Umbilical cord (tissue), 2 donors: ENCODE results near the gene PCSK5. TPM values are rescaled to one million over a fixed set of nuclear protein-coding genes. Genes with fewer than 3 reads are reported as not detected.
A peak's percentile ranks its signal among the peaks of the same experiment; 100 is the strongest.

Source experiments
- DNase-seq: peaks from one replicate; pipeline ENCODE4 v3.0.0-alpha.2; 2015; ENCODE audit warnings: low spot score
- total RNA-seq: library from RNA; depleted of rRNA; stranded (reverse); fragments of >200 nt; gene quantifications from one replicate; pipeline ENCODE4 v1.2.3, GENCODE V29; 2014; ENCODE audit warnings: low replicate concordance; ENCODE audit not compliant: insufficient read depth

PCSK5 gene
- 15.9 TPM for total RNA-seq

DNA sequence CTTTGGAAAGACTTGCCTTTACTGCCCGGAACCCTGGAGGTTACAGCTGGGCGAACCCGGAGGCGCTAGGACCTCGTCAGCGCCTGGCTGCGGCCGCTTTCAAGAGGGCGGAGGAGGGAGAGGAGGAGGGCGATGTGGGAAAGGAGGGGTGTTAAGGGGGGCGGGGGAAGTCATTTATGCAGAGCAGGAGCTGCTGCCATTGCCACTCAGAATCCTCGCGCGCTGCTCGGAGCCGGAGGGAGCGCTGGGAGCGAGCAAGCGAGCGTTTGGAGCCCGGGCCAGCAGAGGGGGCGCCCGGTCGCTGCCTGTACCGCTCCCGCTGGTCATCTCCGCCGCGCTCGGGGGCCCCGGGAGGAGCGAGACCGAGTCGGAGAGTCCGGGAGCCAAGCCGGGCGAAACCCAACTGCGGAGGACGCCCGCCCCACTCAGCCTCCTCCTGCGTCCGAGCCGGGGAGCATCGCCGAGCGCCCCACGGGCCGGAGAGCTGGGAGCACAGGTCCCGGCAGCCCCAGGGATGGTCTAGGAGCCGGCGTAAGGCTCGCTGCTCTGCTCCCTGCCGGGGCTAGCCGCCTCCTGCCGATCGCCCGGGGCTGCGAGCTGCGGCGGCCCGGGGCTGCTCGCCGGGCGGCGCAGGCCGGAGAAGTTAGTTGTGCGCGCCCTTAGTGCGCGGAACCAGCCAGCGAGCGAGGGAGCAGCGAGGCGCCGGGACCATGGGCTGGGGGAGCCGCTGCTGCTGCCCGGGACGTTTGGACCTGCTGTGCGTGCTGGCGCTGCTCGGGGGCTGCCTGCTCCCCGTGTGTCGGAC is at the start of gene PCSK5:
TSS of gene PCSK5 (plus strand) at position 202 of the 805 bp plus-strand sequence. CDS start at position 711, 509 bp downstream.
- DNase-seq: peak; percentile 98

DNA sequence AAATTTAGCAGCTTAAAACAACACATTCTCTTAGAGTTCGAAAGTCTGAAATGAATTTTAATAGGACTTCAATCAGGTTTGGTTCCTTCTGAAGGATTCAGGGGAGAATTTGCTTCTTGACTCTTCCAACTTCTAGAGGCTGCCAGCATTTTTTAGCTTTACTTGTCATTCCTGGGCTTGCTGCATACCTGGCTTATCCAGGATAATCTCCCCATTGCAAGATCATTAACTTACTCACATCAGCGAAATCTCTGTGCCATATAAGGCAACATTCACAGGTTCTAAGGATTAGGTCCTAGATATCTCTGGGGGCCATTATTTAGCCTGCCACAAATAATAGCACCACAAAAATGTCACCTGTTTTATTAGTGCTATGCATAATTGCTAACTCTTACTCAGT is 46.2 kb upstream of the PCSK5 start:
- no peak for DNase-seq

DNA sequence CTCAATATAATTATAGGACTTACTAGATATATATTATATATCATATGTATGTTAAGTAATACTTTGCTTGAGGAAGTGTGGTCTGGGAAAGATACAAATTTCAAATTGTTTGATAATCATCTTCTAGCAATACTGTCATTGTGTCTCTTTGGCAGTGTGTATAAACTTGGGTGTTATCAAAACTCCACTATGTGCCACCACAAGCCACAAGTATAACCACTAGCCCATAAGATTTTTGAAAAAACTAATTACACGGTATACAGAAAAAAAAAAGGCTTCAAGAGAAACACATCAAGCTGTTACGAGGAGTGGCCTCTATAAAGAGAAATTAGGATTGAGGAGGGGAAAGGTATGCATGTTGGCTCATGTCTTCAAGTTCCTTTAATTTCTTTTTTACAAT is 44.7 kb upstream of the PCSK5 start:
- no peak for DNase-seq

DNA sequence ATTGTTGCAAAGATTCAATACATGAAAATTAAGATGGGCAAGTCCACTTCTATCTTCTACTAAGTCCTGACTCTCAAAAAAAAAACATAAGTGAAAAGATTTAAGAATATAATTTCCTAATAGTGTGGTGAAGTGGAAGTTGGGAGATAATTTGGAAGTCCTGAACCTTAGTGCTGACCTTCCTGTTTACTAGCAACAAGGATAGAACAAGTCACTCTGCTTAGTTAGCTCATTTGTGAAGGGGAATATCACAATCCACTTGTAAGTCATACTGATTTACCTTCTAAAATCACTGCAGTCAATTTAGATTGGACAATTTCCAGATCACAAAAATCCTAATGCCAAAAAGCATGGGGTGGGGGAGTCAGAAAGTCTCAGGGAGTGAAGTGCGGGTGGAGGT is 43.4 kb upstream of the PCSK5 start:
- no peak for DNase-seq

DNA sequence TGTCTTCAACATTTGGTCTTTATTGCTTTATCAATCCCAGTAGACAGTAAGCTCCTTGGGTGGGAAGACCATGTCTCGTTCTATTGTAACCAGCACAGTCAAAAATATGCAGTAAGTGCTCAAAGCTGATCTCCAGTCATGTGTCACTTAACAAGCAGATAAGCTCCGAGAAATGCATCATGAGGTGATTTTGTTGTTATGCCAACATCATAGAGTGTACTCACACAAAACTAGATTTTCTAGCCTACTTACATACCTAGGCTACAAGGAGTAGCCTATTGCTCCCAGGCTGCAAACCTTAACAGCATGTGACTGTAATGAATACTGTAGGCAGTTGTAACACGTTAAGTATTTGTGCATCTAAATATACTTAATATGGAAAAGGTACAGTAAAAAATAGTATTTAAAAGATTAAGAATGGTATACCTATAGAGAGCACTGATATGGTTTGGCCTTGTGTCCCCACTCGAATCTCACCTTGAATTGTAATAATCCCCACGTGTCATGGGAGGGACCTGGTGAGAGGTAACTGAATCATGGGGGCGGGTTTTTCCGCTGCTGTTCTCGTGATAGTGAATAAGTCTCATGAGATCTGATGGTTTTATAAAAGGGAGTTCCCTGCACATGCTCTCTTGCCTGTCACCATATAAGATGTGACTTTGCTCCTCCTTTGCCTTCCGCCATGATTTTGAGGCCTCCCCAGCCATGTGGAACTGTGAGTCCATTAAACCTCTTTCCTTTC is 39.8 kb upstream of the PCSK5 start:
- DNase-seq: no peak

DNA sequence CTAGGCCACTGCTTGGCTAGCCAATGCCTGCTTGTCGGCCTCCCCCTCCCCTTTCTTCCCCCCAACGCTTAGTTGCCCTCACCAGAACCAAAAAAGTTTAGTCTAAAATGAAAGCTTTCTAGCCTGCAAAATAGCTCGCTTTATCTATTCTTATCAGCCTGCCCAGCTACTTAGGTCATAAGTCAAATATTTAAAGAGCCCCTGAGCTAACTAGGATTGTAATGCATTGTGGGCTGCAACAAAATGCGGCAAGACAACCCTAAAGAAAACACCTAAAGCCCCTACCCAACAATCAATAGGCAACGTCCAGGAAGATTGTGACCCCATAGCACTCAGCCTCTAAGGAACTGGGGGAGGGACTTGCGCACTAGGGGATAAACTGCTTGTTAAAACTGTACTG is 38.6 kb upstream of the PCSK5 start:
- DNase-seq: no peak

DNA sequence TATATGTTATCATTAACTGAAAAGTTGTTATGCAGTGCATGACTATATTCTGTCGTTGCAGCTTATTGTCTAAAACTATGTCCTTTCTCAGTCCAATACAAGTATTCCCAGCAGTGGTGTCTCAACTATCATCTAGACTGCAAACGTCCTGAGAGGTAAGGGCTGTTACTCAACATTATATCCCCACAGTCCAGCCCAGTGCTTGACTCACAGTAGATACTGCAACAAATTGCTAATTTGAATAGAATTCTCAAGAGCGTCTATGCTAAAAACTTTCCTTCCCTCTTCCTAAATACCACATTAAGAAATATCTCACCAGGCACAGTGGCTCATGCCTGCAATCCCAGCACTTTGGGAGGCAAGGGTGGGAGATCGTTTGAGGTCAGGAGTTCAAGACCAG is 37.7 kb upstream of the PCSK5 start:
- no peak for DNase-seq

DNA sequence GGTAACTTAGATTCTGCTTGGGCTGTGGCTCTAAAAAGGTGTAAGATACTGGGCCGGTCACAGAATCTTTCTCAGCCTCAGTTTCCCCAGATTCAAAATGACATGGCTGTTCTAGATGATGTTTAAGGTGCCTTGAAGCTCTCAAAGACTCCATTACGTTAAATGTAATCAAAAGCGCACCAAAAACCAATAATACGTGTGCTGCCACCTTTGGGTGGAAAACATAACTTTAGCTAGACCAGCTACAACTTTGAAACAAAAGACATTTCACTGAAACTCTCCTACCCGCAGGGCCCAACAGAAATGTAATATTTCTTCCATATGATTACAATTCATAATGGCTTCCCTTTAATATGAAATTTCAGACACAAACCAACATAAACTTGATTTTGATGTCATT is 35.0 kb upstream of the PCSK5 start:
- peak; percentile 46 for DNase-seq

DNA sequence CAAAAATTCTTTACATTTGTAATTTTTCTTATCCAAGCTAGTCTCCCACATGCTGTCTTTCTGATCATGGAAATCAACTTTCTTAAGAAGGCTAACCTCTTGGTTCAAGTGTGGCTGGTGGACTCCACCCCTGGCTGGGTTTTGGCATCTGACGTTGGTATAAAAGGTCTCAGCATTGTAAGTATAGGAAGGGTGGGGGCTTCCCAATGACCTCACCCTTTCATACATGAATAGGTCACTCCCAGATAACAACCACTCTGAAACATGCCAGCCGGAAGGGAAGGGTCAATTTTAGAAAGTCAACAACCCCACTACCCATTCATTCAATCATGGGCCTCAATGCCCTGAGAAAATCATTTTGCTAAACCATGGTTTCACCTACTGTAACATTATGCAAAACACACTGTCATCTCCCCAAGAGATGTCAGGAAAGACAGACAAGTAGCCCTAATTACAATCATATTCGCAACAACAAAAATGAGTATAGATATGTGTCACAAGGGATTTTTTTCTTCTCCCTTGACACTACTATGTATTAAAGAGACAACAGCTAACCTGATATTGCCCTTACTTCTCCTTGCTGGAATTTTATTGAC is 31.9 kb upstream of the PCSK5 start:
- no peak for DNase-seq

DNA sequence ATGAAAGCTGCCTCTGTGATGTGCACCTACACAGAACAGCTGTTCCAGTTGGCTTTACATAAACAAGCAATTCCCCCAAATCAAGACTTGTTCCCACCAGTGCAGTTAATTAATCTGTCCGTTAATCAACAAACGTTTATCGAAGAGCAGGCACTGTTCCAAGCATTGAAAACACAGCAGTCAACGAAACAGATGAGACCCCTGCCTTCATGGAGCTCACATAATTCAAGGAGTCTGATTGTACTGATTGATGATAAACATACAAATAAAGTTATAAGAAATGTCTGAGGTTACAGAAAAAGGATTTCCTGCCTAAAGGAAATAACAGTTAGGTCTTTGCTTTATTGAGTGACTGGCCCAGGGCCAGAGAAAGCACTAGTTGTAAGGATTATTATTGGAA is 26.2 kb upstream of the PCSK5 start:
- no peak for DNase-seq

DNA sequence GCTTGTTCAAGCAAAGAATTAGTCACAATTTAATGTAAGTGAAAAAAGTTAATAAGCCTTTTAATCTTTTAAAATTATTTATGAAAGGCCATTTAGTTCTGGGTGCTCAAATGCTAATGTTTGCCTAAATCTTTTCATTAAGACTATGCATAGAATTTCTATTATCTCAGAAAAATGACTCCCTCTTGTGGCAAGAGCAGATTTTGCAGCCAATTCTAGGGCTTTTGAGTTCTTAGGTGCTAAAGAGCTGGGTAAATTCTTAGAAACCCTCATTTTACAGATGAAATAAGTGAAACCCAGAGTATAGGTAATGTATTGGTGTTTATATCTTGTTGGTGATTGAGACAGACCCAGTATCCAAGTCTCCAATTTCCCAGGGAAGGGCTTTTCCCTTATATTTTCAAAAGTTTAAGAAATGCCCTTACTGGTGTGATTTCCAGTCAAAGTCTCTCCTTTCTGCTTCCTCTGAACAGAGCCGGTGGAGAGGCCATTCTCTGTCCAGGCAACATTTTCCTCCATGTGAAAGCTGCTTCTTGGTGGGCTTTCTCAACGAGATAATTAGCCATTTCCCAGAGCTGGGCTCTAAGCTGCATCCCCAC is 24.1 kb upstream of the PCSK5 start:
- peak; percentile 66 for DNase-seq

DNA sequence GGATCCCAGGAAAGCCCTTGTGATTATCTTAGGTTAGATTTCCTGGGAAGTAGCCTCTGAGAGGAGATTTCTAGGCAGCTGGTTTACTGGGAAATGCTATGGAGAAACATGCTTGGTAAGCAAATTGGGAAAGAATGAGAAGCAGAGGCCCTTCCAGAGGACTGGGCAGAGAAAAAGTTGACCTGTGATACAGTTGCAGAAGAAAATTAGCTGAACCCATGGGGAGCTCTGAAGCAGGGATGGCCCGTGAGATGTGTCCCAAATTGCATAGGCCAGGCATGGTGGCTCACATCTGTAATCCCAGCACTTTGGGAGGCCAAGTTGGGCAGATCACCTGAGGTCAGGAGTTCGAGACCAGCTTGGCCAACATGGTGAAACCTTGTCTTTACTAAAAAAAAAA is 21.9 kb upstream of the PCSK5 start:
- DNase-seq: peak; percentile 42

DNA sequence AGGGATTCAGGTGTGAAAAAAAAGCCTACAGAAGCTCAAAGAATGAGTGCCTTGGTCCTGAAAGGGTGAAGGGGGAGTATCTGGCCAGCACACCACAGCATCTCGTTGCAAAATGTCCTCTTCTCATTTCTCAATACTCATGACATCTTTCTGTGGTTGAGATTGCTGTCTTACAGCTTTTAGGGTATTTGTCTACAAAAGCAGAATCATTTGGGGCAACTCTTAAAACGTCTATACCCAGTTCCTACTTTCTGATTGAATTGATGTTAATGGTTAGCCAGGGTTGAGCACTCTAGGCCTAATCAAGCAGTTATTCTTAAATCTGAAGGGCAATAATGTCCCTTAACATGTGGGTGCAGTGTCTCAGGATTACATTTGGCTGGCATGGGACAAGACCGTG is 21.2 kb upstream of the PCSK5 start:
- DNase-seq: no peak

DNA sequence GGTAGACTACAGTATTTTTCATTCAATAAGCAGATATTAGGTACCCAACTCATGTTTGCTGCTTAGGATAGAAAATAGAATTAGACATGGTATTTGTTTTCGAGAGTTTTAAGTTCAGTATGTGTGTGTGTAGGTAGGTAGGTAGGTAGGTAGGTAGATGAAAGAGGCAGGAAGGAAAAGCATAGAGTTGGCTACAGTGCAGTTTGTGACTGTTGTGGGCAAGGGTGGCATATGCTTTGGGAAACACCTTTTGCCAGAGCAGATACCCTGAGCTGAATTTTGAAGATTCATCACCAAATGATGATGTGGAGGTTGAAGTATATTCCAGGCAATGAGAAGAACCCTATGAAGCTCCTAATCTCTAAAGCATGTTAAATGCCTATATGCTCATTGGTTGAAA is 20.0 kb upstream of the PCSK5 start:
- no peak for DNase-seq

DNA sequence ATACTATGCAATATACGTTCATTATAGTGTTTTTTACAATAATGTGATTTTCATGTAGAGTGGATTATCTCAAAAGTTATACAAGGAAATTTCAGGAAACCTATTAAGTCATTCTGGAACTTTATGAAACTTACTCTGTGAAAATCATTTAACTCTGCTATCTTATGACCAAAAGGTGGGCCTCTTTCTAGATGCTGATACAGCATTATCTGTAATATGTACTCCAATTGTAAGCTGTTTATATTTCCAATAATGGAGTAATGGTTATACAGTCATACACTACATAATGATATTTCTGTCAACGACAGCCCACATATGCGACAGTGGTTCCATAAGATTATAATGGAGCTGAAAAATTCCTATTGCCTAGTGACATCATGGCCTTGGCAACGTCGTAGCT is 18.8 kb upstream of the PCSK5 start:
- DNase-seq: no peak

DNA sequence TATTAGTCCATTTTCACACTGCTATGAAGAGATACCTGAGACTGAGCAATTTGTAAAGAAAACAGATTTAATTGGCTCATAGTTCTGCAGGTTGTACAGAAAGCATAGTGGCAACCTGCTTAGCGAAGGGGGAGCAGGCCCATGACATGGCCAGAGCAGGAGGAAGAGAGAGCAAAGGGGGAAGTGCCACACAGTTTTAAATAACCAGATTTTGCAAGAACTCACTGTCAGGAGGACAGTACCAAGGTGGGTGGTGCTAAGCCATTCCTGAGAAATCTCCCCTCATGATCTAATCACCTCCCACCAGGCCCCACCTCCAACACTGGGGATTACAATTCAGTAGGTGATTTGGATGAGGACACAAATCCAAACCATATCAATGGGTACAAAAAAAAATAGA is 16.8 kb upstream of the PCSK5 start:
- no peak for DNase-seq

DNA sequence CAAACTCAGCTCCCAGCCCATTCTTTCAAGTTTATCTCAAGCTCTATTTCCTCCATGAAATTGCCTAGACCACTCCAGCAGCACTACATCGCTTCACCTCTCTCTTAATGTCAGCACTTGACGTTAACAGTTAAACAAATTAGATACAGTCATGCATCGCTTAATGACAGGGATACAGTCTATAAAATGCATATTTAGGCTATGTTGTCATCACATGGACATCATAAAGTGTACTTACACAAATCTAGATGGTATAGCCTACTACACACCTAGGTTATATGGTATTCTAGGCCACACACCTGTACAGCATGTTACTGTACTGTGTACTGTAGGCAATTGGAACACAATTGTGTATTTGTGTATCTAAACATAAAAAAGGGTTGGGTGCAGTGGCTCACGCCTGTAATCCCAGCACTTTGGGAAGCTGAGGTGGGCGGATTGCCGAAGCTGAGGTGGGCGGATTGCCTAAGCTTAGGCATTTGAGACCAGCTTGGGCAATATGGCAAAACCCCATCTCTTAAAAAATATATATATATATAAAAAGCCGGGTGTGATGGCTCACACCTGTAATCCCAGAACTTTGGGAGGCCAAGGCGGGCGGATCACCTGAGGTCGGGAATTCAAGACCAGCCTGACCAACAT is 13.4 kb upstream of the PCSK5 start:
- DNase-seq: no peak

DNA sequence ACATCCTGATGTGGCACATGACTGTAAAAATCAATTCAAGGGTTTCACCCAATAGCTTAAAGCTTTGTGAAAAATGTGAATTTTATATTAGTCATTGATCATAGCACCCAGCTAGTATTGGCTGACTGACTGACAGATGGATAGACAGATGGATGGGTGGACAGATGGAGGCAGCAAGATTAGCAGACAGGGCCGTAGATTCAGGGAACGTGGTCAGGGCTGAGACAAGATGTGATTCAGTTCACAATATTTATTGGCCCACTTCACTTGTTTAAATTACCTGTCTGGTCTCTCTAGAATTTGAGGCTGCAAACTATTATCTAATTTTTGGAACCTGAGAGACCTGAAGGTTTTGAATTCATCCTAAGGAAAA is 12.0 kb upstream of the PCSK5 start:
- DNase-seq: no peak

DNA sequence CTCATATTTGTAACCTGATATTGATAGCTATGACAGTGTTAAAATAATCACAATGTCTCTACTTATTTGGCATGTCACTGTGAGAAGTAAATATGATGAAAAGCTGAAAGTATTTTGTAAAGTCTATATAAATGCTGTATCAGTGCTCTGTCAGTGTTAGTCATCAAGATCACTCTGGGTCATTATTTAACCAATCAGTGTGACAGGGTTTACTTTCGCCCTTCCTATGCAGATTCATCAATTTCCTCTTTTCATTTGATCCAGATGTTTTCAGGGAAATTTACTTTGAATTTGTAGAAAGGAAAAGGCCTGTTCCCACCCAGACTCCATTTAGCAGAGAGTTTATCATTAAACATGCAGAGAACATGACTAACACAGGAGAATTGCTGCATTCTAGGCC is 9.9 kb upstream of the PCSK5 start:
- no peak for DNase-seq

DNA sequence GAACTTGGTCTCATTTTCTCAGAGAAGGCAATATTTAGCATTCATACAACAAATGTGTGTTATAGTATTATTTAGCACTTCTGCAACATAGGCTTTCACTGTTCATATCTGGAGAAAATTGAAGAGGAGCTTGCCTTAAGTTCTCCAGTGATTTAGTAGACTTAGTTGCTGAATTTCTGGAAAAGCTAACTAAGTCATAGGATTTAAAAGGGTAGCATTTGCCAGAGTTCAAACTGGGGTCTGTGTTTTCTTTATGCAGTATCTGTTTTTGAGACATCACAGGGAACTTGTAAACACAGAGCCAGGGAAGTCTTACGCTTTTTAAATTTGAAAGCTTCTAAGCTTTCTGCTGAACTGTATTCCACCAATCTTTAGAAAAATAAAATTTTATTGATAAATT is 8.7 kb upstream of the PCSK5 start:
- DNase-seq: peak; percentile 93

DNA sequence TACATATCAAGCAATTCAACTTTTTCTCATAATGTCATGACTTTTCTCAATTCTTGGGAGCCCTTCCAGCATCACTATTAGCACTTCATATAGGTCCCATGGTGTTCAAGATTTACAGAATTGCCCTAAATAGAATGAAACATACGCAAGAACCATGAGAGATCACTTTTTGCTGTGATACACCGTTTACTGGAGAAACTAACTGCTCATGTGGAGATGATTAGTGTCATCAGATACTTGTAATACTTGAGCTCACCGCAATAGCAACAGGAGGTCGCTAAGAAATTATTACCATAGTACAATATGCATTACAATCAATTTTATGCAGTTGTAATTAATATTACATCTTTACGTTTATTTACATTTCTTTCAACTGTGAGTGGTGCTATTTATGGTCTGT is 4.8 kb upstream of the PCSK5 start:
- DNase-seq: no peak

DNA sequence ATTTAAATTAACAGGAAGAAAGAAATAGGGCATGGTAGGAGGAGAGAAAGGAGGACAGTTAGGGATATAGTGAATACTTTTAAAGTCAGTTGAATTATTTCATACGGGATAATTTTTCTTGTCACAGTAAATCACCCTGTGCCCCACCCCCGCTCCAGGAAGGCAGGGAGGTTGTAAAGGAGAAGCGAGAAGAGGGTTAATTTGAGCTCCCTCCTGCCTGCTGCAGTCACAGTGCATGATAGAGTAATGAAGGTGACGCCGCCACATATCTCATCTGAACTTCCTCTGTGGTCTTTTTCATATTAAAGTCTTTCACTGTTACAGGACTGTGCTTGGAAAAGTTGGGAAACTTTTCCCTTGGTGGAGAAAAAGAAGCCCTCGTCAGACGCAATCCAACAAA is 896 bp upstream of the PCSK5 start:
- DNase-seq: no peak
